ENCODE data around the gene MLST8.

DNA sequence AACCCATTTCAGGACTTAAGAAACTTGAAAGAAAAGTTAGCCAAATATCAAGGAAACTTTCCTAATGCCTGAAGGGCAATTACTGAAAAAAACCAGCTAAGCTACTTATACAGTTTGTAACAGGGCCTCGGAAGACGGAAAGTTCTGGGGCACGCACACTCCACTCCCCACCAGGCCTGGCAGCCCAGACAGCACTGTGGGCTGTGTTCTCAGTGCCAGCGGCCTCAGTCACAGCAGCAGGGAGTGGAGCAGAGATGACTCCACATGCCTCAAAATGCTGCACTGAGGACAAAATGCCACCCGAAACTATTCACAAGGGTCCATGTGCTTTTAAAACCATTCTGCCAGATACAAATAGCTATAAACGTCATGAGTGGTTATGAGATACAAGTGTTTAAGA, 52.5 kb downstream of the MLST8 start:
- no peak for TF ChIP-seq HOXA7 (CRISPR knock-in tag; IDR thresholded peaks at IDR 0.05; ENCODE audit: borderline replicate concordance)
- TF ChIP-seq, protein P1, sequence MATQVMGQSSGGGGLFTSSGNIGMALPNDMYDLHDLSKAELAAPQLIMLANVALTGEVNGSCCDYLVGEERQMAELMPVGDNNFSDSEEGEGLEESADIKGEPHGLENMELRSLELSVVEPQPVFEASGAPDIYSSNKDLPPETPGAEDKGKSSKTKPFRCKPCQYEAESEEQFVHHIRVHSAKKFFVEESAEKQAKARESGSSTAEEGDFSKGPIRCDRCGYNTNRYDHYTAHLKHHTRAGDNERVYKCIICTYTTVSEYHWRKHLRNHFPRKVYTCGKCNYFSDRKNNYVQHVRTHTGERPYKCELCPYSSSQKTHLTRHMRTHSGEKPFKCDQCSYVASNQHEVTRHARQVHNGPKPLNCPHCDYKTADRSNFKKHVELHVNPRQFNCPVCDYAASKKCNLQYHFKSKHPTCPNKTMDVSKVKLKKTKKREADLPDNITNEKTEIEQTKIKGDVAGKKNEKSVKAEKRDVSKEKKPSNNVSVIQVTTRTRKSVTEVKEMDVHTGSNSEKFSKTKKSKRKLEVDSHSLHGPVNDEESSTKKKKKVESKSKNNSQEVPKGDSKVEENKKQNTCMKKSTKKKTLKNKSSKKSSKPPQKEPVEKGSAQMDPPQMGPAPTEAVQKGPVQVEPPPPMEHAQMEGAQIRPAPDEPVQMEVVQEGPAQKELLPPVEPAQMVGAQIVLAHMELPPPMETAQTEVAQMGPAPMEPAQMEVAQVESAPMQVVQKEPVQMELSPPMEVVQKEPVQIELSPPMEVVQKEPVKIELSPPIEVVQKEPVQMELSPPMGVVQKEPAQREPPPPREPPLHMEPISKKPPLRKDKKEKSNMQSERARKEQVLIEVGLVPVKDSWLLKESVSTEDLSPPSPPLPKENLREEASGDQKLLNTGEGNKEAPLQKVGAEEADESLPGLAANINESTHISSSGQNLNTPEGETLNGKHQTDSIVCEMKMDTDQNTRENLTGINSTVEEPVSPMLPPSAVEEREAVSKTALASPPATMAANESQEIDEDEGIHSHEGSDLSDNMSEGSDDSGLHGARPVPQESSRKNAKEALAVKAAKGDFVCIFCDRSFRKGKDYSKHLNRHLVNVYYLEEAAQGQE (tag by site-specific recombination; IDR thresholded peaks at IDR 0.05), result no peak
- no peak for TF ChIP-seq ZBTB20 (tag by site-specific recombination; IDR thresholded peaks at IDR 0.05)
- no peak for TF ChIP-seq ZNF785 (tag by site-specific recombination; IDR thresholded peaks at IDR 0.05)
- TF ChIP-seq, protein P2, sequence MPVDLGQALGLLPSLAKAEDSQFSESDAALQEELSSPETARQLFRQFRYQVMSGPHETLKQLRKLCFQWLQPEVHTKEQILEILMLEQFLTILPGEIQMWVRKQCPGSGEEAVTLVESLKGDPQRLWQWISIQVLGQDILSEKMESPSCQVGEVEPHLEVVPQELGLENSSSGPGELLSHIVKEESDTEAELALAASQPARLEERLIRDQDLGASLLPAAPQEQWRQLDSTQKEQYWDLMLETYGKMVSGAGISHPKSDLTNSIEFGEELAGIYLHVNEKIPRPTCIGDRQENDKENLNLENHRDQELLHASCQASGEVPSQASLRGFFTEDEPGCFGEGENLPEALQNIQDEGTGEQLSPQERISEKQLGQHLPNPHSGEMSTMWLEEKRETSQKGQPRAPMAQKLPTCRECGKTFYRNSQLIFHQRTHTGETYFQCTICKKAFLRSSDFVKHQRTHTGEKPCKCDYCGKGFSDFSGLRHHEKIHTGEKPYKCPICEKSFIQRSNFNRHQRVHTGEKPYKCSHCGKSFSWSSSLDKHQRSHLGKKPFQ (tag by site-specific recombination; IDR thresholded peaks at IDR 0.05), result no peak
- no peak for TF ChIP-seq CTCF (tag by site-specific recombination; IDR thresholded peaks at IDR 0.05)
- TF ChIP-seq ZSCAN23 (tag by site-specific recombination; IDR thresholded peaks at IDR 0.05), result no peak
- TF ChIP-seq ZNF660 (tag by site-specific recombination; IDR thresholded peaks at IDR 0.05), result no peak
- TF ChIP-seq ZNF335 (tag by site-specific recombination; conservative IDR thresholded peaks at IDR 0.05), result no peak
- TF ChIP-seq ZNF274 (IDR thresholded peaks at IDR 0.05; ENCODE audit: low read length), result no peak
- TF ChIP-seq ZNF274 (tag by site-specific recombination; IDR thresholded peaks at IDR 0.05; ENCODE audit: borderline replicate concordance), result no peak
- no peak for TF ChIP-seq ZNF121 (tag by site-specific recombination; IDR thresholded peaks at IDR 0.05)

All from HEK293 (cell line).